Activated CD4-positive, alpha-beta T cell treated with anti-CD3 and anti-CD28 coated beads for 48 hours (primary cell): ENCODE data around the gene GRID1.

Experiments used
- DNase-seq: peaks from one replicate; pipeline ENCODE4 v3.0.0-alpha.2; 2020

GRID1 gene

GRCh38 chr10:86068231-86069054, 298.2 kb downstream of the GRID1 start:
- DNase-seq: no peak

GRCh38 chr10:86067436-86068050, 299.1 kb downstream of the GRID1 start:
- DNase-seq: no peak

- DNase-seq: no peak
Measured at GRCh38 chr10:86066696-86067095, 299.9 kb downstream of the GRID1 start.

- DNase-seq: no peak
Measured at GRCh38 chr10:86065711-86066251, 300.8 kb downstream of the GRID1 start.

- no peak for DNase-seq
Measured at GRCh38 chr10:86064931-86065662, 301.5 kb downstream of the GRID1 start.

- no peak for DNase-seq
Measured at GRCh38 chr10:86064219-86064618, 302.4 kb downstream of the GRID1 start.

GRCh38 chr10:86063341-86063740, 303.3 kb downstream of the GRID1 start:
- no peak for DNase-seq

- no peak for DNase-seq
Measured at GRCh38 chr10:86062647-86063145, 303.9 kb downstream of the GRID1 start.

GRCh38 chr10:86062198-86062550, 304.4 kb downstream of the GRID1 start:
- DNase-seq: no peak

- no peak for DNase-seq
Measured at GRCh38 chr10:86061278-86062197, 305.1 kb downstream of the GRID1 start.

GRCh38 chr10:86060386-86061277, 306.0 kb downstream of the GRID1 start:
- no peak for DNase-seq

GRCh38 chr10:86059892-86060291, 306.7 kb downstream of the GRID1 start:
- no peak for DNase-seq

- no peak for DNase-seq
Measured at GRCh38 chr10:86058964-86059363, 307.6 kb downstream of the GRID1 start.

- no peak for DNase-seq
Measured at GRCh38 chr10:86057708-86058107, 308.9 kb downstream of the GRID1 start.

- no peak for DNase-seq
Measured at GRCh38 chr10:86056672-86057071, 309.9 kb downstream of the GRID1 start.

GRCh38 chr10:86055928-86056327, 310.7 kb downstream of the GRID1 start:
- no peak for DNase-seq

GRCh38 chr10:86053675-86054074, 312.9 kb downstream of the GRID1 start:
- DNase-seq: no peak

- no peak for DNase-seq
Measured at GRCh38 chr10:86051586-86051985, 315.0 kb downstream of the GRID1 start.

GRCh38 chr10:86049442-86049841, 317.2 kb downstream of the GRID1 start:
- DNase-seq: no peak

- no peak for DNase-seq
Measured at GRCh38 chr10:86048973-86049372, 317.6 kb downstream of the GRID1 start.

GRCh38 chr10:86048571-86048970, 318.0 kb downstream of the GRID1 start:
- no peak for DNase-seq
